ENCODE measurements around the gene CRYM. TPM values are rescaled to one million over a fixed set of nuclear protein-coding genes. Genes with fewer than 3 reads are reported as not detected.

Gene CRYM
- total RNA-seq, 1 experiment from 2014 or later, result 4.9 TPM

- no TSS peak for BruUV-seq (replicated peaks)
- CTCF ChIA-PET, result no interaction called here
- Histone ChIP-seq H3K9me2 (ENCODE audit: insufficient read depth) (no peaks in the 10 kb centered on the region), H3K4me1 (ENCODE audit: control insufficient read depth in 1 of 2, insufficient read depth in 2 of 2, low read length in 2 of 2) (peaks cover 10 to 13% of the 10 kb centered on the region in 2 experiments), H3K9ac (ENCODE audit: low read length) (no peak overlapping the region), H3K36me3 (ENCODE audit: control insufficient read depth in 1 of 2, insufficient read depth in 2 of 2, low read length in 2 of 2) (no peaks in the 10 kb centered on the region), H3K27ac (ENCODE audit: low read depth, low read length) (no peak overlapping the region), H3K9me3 (ENCODE audit: control insufficient read depth in 1 of 2, insufficient read depth in 1 of 2, low read depth in 1 of 2, low read length in 2 of 2) (no peaks in the 10 kb centered on the region), H3K4me3 (replicated peaks in 1 of 2; ENCODE audit: low read depth in 1 of 2, low read length in 2 of 2) (no peak overlapping the region), H3K4me2 (ENCODE audit: low read length) (no peak overlapping the region), H2AFZ (ENCODE audit: low read depth, low read length, poor library complexity, severe bottlenecking) (no peak overlapping the region), H4K20me1 (ENCODE audit: insufficient read depth) (no peaks in the 10 kb centered on the region), H3K79me2 (ENCODE audit: insufficient read depth, low read length) (no peaks in the 10 kb centered on the region), H3K27me3 (ENCODE audit: insufficient read depth, low read length) (no peaks in the 10 kb centered on the region)
- RAD21 ChIA-PET (ENCODE audit: low non-redundant PET in 1 of 2, low total read pairs in 2 of 2, uncharacterized antibody in 2 of 2, unreplicated experiment in 2 of 2), result no interaction called here
- POLR2A ChIA-PET, result no interaction called here
- intact Hi-C loops (cut with micrococcal nuclease), result no loop called here
- ATAC-seq (no peak), DNase-seq (ENCODE audit: low read depth, low spot score) (no peak)
- TF ChIP-seq FOSL1 (IDR thresholded peaks at IDR 0.05; ENCODE audit: low read depth), result no peak
- no peak for TF ChIP-seq EZH2phosphoT487 (IDR thresholded peaks at IDR 0.05; ENCODE audit: borderline replicate concordance)
Observed at GRCh38 chr16:21262779-21263639, 15.1 kb downstream of the CRYM start.

- Histone ChIP-seq H3K9me3 (ENCODE audit: control insufficient read depth in 1 of 2, insufficient read depth in 1 of 2, low read depth in 1 of 2, low read length in 2 of 2) (no peaks in the 10 kb centered on the region), H2AFZ (ENCODE audit: low read depth, low read length, poor library complexity, severe bottlenecking) (no peak overlapping the region), H3K27me3 (ENCODE audit: insufficient read depth, low read length) (no peaks in the 10 kb centered on the region), H3K79me2 (ENCODE audit: insufficient read depth, low read length) (no peaks in the 10 kb centered on the region), H3K27ac (ENCODE audit: low read depth, low read length) (no peak overlapping the region), H4K20me1 (ENCODE audit: insufficient read depth) (no peaks in the 10 kb centered on the region), H3K9ac (ENCODE audit: low read length) (no peak overlapping the region), H3K4me3 (replicated peaks in 1 of 2; ENCODE audit: low read depth in 1 of 2, low read length in 2 of 2) (no peak overlapping the region), H3K4me2 (ENCODE audit: low read length) (peak overlapping the region; percentile 68), H3K36me3 (ENCODE audit: control insufficient read depth in 1 of 2, insufficient read depth in 2 of 2, low read length in 2 of 2) (no peaks in the 10 kb centered on the region), H3K4me1 (ENCODE audit: control insufficient read depth in 1 of 2, insufficient read depth in 2 of 2, low read length in 2 of 2) (peaks cover 10 to 13% of the 10 kb centered on the region in 2 experiments), H3K9me2 (ENCODE audit: insufficient read depth) (no peaks in the 10 kb centered on the region)
- peak; percentile 51 for DNase-seq (ENCODE audit: low read depth, low spot score)
- ATAC-seq, result peak; percentile 95
- TF ChIP-seq SP1 (IDR thresholded peaks at IDR 0.05; ENCODE audit: low read depth), result peak; percentile 42
- peak; percentile 13; the same call in 1 of the 2 replicates for TF ChIP-seq CBX3 (IDR thresholded peaks at IDR 0.05; ENCODE audit: low read depth)
- TF ChIP-seq FOSL1 (IDR thresholded peaks at IDR 0.05; ENCODE audit: low read depth), result peak; percentile 71
- no peak for TF ChIP-seq ZFX (IDR thresholded peaks at IDR 0.05)
- TF ChIP-seq EZH2phosphoT487 (IDR thresholded peaks at IDR 0.05; ENCODE audit: borderline replicate concordance), result no peak
- no peak for TF ChIP-seq MAX (IDR thresholded peaks at IDR 0.05)
- TF ChIP-seq CEBPB (IDR thresholded peaks at IDR 0.05; ENCODE audit: low read depth), result no peak
- TF ChIP-seq POLR2AphosphoS5 (IDR thresholded peaks at IDR 0.05; ENCODE audit: low read depth, low read length), result no peak
- TF ChIP-seq JUND (IDR thresholded peaks at IDR 0.05), result peak; percentile 68; the same call in 1 of the 2 replicates
- no peak for TF ChIP-seq ATF3 (IDR thresholded peaks at IDR 0.05)
- TF ChIP-seq SRF (IDR thresholded peaks at IDR 0.05; ENCODE audit: low read depth), result peak; percentile 35; the same call in 1 of the 2 replicates
- TF ChIP-seq POLR2A (IDR thresholded peaks at IDR 0.05; ENCODE audit: borderline replicate concordance, extremely low read depth, insufficient read depth, insufficient read length), result no peak
- ChIA-PET RAD21 (ENCODE audit: low non-redundant PET in 1 of 2, low total read pairs in 2 of 2, uncharacterized antibody in 2 of 2, unreplicated experiment in 2 of 2) (interaction anchor here in 1 of 2 experiments (0.8 kb wide), 1 partner anchor 72 kb away, joined by 4 read pairs; no protein-coding TSS in a partner anchor), POLR2A (no interaction called here), CTCF (interaction anchor here (0.9 to 1.5 kb wide), 2 partner anchors 39 to 72 kb away, joined by 5 read pairs; no protein-coding TSS in a partner anchor)
- BruUV-seq (replicated peaks), result no TSS peak
- intact Hi-C loops (cut with micrococcal nuclease), result no loop called here
Observed at GRCh38 chr16:21260870-21261791, 17.0 kb downstream of the CRYM start.
